Epidermal melanocyte (primary cell): ENCODE data around the gene ZNF334.

Experiments used
- DNase-seq: peaks from one replicate; pipeline ENCODE4 v3.0.0; 2011; ENCODE audit warnings: low spot score; ENCODE audit not compliant: insufficient read length

Gene ZNF334

DNA sequence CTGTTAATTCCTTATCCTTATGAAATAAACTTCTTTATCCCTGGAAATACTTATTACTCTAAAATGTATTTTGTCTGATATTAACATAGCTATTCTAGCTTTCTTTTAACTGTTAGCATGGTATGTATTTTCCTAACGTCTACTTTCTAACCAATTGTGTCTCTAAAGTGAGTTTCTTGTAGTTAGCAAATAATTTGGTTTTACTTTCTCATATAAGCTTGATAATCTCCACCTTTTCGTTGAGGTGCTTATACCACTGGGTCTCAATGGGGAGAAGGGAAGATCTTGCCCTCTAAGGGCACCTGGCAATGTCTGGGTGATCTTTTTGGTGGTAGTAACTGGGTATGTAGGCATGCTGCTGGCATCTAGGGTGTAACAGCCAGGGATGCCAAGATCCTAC lies 25.7 kb downstream of the ZNF334 start:
- no peak for DNase-seq

DNA sequence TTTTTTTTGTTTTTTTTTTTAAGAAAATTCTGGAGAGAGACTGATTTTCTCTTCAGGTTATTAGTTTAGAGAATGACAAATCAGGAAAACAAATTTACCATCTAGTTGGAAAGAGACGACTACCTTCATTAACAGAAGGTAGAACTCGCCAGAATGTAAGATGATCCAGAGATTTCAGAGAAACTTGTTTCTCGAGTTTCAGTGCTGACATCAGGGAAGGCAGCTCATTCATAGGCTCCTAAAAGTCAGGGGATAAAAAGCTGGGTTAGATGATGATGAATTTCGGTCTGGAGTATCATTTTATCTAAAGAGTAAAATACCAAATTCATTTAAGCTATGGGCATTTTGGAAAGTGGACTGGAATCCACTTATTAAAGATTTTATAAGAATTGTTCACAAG lies 27.9 kb downstream of the ZNF334 start:
- no peak for DNase-seq

DNA sequence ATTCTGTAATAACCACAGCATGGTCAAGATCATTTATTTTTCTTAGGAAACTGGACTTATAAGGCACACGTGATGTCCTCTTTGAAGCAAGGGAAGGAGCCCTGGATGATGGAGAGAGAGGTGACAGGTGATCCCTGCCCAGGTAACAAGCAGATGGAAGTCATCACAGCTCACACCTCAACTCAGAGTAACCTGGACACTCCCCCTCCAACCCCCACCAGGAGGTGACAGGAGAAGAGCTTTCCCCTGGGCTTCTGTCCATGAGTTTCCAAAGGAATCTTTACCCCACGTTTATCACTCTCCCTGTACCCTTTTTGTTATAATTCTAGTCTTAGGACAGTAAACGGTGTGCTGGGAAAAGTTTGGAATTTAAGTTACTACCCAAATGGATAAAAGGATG lies 28.4 kb downstream of the ZNF334 start:
- no peak for DNase-seq

DNA sequence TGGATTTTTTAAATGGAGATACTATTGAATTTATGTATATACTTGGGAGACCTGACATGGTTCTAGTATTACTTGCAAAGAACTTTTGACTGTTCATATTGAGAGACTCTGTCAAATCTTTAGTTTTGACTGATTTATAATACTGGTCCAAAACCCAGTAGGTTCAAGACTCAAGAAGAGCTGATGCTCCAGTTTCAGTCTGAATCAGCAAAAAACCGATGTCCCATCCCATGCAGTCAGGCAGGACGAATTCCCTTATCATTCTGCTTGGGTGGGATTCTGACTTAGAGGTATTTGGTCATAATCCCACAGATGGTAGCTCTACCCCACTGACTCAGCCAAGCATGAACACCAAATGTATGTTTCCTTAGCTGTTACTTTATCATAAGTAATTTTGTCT lies 29.5 kb downstream of the ZNF334 start:
- DNase-seq: no peak

DNA sequence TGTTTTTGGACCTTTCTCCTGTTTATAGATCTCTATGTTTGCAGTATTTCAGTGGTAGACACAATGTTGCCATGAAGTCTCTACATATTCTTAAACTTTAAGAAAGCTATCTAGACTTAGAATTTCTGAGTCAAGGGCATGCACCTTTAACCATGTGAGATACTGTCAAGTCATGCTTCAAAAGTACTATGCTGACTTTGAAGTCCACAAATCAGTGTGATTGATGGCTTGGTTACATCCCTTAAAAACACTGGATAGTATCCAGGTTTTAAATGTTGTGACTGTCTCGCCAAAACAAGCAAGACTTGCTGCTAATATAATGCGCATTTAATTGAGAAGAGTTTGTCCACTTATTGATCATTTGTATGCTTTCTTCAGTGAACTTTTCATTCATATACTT lies 30.5 kb downstream of the ZNF334 start:
- DNase-seq: no peak

DNA sequence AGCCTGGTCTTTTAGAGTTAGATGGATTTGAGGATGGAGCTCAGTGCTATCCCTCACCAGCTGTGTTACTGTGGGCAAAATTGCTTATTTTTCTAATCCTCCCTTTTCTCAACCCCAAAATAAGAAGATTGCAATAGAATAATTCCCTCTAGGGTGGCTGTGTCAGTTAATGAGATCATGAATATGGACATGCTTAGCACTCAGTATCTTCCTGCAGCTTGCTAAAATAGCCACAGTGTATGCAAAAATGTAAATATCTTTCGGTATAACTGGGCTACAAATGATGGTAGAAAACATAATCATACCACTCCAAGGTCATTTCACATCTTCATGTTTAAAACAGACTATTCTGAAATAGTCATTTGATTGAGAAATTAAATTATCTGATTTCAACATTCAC lies 35.7 kb downstream of the ZNF334 start:
- DNase-seq: no peak

DNA sequence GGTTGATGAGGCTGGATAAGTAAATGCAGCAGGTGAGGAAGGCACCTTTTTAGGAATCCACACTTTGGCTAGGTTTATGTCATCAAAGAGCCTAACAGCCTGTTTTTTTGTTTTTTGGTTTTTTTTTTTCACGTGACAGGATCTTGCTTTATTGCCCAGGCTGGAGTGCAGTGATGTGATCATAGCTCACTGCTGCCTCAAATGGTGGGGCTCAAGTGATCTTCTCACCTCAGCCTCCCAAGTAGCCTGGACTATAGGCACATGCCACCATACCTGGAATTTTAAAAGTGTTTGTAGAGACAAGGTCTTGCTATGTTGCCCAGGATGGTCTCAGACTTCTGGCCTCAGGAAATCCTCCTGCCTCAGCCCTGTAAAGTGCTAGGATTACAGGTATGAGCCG lies 36.1 kb downstream of the ZNF334 start:
- no peak for DNase-seq

DNA sequence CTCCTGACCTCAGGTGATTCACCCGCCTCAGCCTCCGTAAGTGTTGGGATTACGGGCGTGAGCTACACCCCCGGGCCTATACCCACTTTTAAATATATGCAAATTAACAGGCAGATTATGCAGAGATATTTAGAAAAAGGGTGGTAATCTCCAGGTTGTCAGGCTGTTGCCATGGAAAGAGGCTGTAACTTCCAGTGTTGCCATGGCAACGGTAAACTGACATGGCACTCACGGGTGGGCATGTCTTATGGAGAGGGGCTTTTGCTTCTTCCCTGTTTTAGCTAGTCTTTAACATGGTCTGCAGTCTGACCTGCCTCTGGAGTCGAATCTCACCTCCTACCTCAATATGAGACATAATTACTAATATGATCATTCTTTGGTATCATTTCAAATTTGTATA lies 44.9 kb downstream of the ZNF334 start:
- no peak for DNase-seq

DNA sequence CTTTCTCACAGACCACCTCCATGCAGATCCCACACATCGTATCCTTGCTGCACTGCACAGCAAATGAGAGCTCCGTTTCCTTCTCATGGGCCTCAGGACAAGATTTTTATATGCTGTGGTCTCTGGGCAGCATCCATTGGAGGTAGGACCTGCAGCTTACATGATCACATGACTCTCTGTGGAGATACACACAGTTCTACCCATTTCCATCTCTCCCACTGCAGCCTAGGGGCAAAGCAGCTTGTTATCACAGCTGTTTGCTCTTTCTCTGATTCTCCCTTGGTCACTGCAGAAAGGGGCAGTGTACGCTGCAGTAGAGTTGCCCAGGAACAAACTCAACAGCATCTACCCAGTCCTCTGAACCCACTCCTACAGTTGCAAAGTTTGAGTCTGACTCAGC lies 48.9 kb downstream of the ZNF334 start:
- no peak for DNase-seq

DNA sequence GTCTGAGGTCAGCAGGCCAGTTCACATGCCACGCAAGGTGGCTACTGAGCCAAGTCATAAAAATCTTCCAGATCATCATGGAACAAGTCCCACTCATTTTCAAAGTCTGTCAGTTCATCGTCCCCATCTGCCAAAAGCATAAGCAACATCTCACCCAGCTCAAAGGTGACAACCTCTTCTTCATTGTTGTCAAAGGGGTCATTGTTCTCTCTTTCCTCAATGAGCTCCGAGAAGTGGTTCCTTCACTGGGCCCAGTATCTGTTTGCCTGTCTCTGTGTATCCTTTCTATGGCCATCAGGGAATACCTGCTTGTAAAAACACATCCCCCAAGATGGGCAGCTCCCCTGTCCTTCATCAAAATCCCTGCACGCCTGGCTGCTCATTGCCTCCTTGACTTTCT lies 49.5 kb downstream of the ZNF334 start:
- DNase-seq: no peak

DNA sequence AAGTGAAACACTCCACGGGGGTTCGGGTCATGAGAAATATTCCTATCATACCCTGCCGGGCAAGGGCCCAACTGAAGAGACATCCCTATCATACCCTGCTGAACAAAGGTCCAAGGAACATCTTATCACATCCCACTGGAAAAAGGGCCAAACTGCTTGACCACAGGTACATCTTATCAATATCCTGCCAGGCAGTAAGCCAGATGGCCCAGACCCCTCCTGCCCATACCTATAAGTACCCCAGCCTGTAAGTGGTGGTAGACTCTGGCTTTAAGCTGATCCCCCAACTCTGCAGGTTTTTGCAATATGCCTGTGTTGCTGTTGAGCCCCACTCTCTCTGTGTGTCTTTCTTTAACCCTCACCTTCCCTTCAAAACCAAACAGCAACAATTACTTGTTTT lies 51.6 kb downstream of the ZNF334 start:
- DNase-seq: no peak

DNA sequence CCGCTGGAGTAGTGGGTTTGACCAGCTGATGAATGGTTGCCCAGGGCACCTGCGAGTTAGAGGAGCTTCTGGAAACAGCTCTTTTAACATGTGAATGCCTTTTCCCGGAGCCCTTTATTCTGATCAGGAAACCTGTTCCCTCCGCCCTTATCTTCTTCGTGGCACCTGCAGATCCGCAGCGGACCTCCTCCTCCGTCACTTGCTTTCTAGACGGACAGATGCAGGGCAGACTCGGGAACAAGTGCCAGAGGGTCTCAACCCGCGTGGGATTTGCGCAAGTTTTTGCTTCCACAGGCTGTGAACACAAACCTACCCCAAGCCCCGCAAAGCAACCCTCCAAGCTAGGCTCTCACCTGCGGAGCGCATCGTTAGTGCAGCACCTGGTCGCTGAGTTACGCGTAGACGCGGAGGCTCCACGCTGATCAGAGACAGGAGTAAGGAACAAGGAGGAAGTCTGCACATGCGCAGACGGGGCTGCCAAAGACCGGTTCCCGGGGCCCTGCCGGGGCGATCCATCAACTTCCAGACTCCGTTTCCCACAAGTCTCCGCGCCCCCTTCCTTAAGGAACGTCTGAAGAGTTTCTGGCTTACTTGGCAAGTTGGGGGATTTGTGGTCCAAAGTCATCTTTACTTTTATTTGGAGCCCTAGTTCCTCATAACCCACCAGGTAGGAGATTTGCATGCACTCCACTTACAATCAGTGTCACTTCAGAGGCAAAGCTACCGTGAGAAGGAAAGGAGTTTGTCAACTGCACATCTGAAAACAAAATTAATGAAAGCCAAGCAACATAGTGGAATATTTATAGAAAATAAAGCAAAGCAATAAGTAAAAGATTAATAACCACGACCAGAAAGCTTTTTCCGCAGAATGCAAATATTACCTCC lies 54.3 kb downstream of the ZNF334 start:
- no peak for DNase-seq

DNA sequence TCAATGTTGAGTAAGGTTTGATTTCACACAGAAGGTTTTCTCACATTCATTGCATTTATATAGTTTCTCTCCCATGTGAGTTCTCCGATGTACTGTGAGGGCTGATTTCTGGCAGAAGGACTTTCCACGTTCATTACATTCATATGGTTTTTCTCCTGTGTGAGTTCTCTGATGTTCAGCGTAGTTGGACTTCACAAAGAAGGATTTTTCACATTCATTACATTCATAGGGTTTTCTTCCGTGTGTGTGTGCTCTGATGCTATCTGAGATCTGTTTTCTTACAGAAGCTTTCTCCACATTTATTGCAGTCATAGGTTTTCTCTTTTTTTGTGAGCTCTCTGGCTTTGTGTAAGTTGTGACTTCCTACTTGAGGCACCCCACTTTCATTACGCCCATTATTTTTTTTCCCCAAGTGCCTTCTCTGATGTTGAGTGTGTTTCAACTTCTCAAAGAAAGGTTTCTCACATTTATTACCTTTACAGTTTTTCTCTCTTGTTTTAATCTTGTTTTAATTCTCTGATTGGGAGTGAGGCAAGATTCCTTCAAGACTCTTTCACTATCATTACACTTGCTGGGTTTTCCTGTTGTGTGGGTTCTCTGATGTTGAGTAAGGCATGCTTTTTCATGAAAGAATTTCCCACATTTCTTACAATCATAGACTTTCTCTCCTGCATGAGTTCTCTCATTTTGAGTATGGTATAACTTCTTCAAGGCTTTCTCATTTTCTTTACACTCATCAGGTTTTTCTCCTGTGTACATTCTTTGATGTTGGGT lies 56.9 kb downstream of the ZNF334 start:
- no peak for DNase-seq

DNA sequence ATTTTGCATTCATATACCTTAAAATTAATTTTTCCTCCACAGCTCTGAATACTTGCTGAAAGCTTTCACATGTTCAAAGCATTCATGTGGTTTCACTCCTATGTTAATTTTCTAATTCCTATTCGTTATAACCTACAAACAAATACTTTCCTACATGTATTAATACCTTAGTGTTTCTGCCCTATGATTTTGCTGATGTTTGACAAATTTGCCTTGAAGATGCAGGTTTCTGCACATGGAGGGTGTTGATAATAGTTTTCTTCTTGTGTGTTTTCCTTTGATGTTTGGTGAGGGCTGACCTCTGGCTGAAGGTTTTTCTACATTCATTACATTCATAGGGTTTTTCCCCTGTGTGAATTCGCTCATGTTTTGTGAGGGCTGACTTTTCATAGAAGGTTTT lies 57.6 kb downstream of the ZNF334 start:
- DNase-seq: no peak
